Breast epithelium (tissue), 4 donors: ENCODE results near the gene NRF1. TPM values are rescaled to one million over a fixed set of nuclear protein-coding genes. Genes with fewer than 3 reads are reported as not detected.

Experiments used
- DNase-seq, 2 donors: peaks; one replicate each; pipeline ENCODE4 v3.0.0-alpha.2; 2019; ENCODE audit warnings: low spot score in 2 of 2
- H3K27ac ChIP-seq, 2 donors: fragments of 200-600 bp; sonication (generic) in 1 of 2; one replicate each; pipeline ENCODE4 v1.5.1; 2016 to 2019; ENCODE audit warnings: mild to moderate bottlenecking in 1 of 2
- H3K27me3 ChIP-seq, 2 donors: fragments of 200-600 bp; sonication (generic) in 1 of 2; one replicate each; pipeline versions ENCODE4 v1.5.1 to v1.6.0; 2017 to 2019; ENCODE audit warnings: control low read depth in 1 of 2, mild to moderate bottlenecking in 1 of 2
- H3K36me3 ChIP-seq: fragments of 200-600 bp; one replicate; pipeline ENCODE4 v1.5.1; 2019
- H3K4me1 ChIP-seq, 2 donors: fragments of 200-600 bp; sonication (generic); one replicate each; pipeline ENCODE4 v1.5.1; 2016 to 2019; ENCODE audit warnings: control low read depth in 1 of 2
- H3K4me3 ChIP-seq, 3 donors: fragments of 200-600 bp; sonication (generic); 1 replicate in 2 of 3; 2 replicates in 1 of 3; pipeline ENCODE4 v1.5.1; 2016 to 2019; ENCODE audit warnings: mild to moderate bottlenecking in 3 of 3, moderate library complexity in 2 of 3
- H3K9me3 ChIP-seq, 2 donors: fragments of 200-600 bp; sonication (generic) in 1 of 2; one replicate each; pipeline ENCODE4 v1.5.1; 2016 to 2019; ENCODE audit warnings: control low read depth in 1 of 2
- POLR2A ChIP-seq: fragments of 450-650 bp; IDR thresholded peaks from one replicate; pipeline ENCODE4 v1.6.1; 2016; ENCODE audit warnings: antibody characterized with exemption, mild to moderate bottlenecking, moderate library complexity
- POLR2AphosphoS5 ChIP-seq, 3 donors: sonication (generic); formaldehyde crosslinking; IDR thresholded peaks; one replicate each; pipeline ENCODE4 v1.6.1; 2017; ENCODE audit warnings: antibody characterized with exemption in 3 of 3
- intact Hi-C: fragments of 100-400 bp; cut with DNase I; formaldehyde crosslinking; loops from one replicate; pipeline ENCODE4 v1.15.1; 2023; ENCODE audit warnings: low total_unique reads
- total RNA-seq, 3 donors: library from RNA; depleted of rRNA; stranded (reverse); fragments of >200 nt; gene quantifications; one replicate each; pipeline ENCODE4 v1.1.0, GENCODE V29; 2016
- TF ChIP-seq, protein P1 (sequence below), 3 donors: fragments of 450-650 bp; IDR thresholded peaks; one replicate each; pipeline ENCODE4 v1.5.1; 2016 to 2017; ENCODE audit warnings: antibody characterized with exemption in 3 of 3, mild to moderate bottlenecking in 3 of 3, moderate library complexity in 3 of 3

NRF1 gene
- total RNA-seq, 3 donors from 2014 or later: 24.5 to 29.2 (median 27.2) TPM

GRCh38 chr7:129767120-129768015 is 155.8 kb downstream of the NRF1 start:
- Histone ChIP-seq H3K4me3 (no peak overlapping the region), H3K27ac (no peak overlapping the region), H3K4me1 (no peaks in the 10 kb centered on the region), H3K9me3 (no peaks in the 10 kb centered on the region), H3K36me3 (no peaks in the 10 kb centered on the region), H3K27me3 (no peaks in the 10 kb centered on the region)
- DNase-seq: no peak
- intact Hi-C loops: loop anchor here (10.0 kb wide), 1 partner anchor 1917 kb away; no protein-coding TSS in a partner anchor
- TF ChIP-seq, protein P1, sequence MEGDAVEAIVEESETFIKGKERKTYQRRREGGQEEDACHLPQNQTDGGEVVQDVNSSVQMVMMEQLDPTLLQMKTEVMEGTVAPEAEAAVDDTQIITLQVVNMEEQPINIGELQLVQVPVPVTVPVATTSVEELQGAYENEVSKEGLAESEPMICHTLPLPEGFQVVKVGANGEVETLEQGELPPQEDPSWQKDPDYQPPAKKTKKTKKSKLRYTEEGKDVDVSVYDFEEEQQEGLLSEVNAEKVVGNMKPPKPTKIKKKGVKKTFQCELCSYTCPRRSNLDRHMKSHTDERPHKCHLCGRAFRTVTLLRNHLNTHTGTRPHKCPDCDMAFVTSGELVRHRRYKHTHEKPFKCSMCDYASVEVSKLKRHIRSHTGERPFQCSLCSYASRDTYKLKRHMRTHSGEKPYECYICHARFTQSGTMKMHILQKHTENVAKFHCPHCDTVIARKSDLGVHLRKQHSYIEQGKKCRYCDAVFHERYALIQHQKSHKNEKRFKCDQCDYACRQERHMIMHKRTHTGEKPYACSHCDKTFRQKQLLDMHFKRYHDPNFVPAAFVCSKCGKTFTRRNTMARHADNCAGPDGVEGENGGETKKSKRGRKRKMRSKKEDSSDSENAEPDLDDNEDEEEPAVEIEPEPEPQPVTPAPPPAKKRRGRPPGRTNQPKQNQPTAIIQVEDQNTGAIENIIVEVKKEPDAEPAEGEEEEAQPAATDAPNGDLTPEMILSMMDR (IDR thresholded peaks at IDR 0.05): no peak
- TF ChIP-seq POLR2A: no peak
- no peak for TF ChIP-seq POLR2AphosphoS5 (IDR thresholded peaks at IDR 0.05)

- intact Hi-C loops: loop anchor here (10.0 kb wide), 1 partner anchor 1916 kb away; no protein-coding TSS in a partner anchor
- no peak for DNase-seq
- no peaks in the 10 kb centered on the region for H3K4me1 ChIP-seq
- no peaks in the 10 kb centered on the region for H3K27me3 ChIP-seq
- H3K27ac ChIP-seq: no peak overlapping the region
- TF ChIP-seq, protein P1 (IDR thresholded peaks at IDR 0.05): no peak
- TF ChIP-seq POLR2AphosphoS5 (IDR thresholded peaks at IDR 0.05) (no peak), POLR2A (no peak)
- no peaks in the 10 kb centered on the region for H3K9me3 ChIP-seq
- H3K36me3 ChIP-seq: no peaks in the 10 kb centered on the region
- no peak overlapping the region for H3K4me3 ChIP-seq
Observed at GRCh38 chr7:129768614-129769399, 157.3 kb downstream of the NRF1 start.

GRCh38 chr7:129769400-129769774 is 157.9 kb downstream of the NRF1 start:
- no peaks in the 10 kb centered on the region for H3K4me1 ChIP-seq
- H3K9me3 ChIP-seq: no peaks in the 10 kb centered on the region
- no peaks in the 10 kb centered on the region for H3K36me3 ChIP-seq
- no peaks in the 10 kb centered on the region for H3K27me3 ChIP-seq
- no peak for DNase-seq
- no peak overlapping the region for H3K4me3 ChIP-seq
- no peak overlapping the region for H3K27ac ChIP-seq
- intact Hi-C loops: loop anchor here (10.0 kb wide), 1 partner anchor 1915 kb away; no protein-coding TSS in a partner anchor
- TF ChIP-seq POLR2AphosphoS5 (IDR thresholded peaks at IDR 0.05) (no peak), POLR2A (no peak)
- TF ChIP-seq, protein P1 (IDR thresholded peaks at IDR 0.05): no peak

DNA sequence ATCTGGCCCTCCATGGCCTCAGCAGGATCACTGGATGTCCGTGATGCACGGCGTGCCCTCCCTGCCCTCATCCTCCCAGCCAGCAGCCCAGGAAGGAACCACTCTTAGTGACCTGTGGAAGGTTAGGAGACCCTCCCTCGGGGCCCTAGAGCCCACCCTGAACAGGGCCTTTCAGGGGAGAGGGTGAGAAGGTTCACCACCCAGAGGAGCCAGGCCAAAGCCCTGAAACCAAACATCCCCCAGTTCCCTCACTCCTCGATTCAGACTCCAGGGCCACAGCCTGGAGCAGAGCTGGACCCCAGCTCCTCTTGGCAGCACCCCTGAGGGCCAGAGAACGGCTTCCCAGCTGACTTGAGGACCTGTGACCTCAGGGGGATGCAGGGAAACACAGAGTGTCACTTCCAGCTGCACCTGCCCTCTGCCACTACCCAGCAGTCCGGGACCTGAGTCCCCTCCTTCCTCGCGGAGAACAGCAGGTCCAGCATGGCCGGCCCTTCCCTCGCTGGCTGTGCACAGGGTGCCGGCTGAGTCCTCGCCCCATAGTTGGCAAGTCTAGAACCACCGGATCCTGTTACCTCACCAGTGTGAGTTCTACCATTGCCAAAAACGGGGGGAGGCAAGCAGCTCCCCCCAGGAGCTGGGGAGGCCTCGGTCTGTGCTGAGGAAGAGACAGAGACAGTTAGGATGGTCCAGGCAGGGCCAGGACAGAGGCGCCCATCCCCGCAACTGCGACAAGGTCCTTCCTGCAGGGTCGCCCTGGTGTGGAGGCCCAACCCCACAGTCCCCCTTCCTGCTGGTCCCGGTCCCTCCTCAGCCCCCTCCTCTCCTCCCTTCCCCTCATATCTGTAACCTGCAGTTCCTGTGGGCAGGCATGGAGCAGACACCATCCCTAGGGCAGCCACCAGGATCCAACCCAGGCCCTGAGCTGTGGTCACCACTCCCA is 158.6 kb downstream of the NRF1 start:
- intact Hi-C loops: loop anchor here (10.0 kb wide), 1 partner anchor 1915 kb away; no protein-coding TSS in a partner anchor
- Histone ChIP-seq H3K27ac (no peak overlapping the region), H3K4me3 (no peak overlapping the region), H3K27me3 (no peaks in the 10 kb centered on the region), H3K9me3 (no peaks in the 10 kb centered on the region), H3K36me3 (no peaks in the 10 kb centered on the region), H3K4me1 (no peaks in the 10 kb centered on the region)
- no peak for DNase-seq
- TF ChIP-seq, protein P1 (IDR thresholded peaks at IDR 0.05): no peak
- TF ChIP-seq POLR2A (no peak), POLR2AphosphoS5 (IDR thresholded peaks at IDR 0.05) (no peak)
